Kasumi-1 (cell line): ENCODE results near the gene PSME3IP1.
"Not testable (repeated sequence)": the region's sequence is repeated elsewhere in the genome, so short reads cannot be mapped to it uniquely, and the experiment has no call there.

Source experiments
- DNase-seq, 2 experiments: peaks; one replicate each; lab custom pipeline; 2025; lab: John Stamatoyannopoulos, UW

Gene PSME3IP1

GRCh38 chr16:57185945-57186871 is at the start of gene PSME3IP1, which contains the start of gene RSPRY1:
Gene PSME3IP1, minus strand, starts transcription at chr16:57186039. Its CDS starts 12,185 bp downstream, at chr16:57173854.
Gene RSPRY1, plus strand, starts transcription at chr16:57186329. Its CDS starts 18,330 bp downstream, at chr16:57204659.
- peak; percentile 97 to 98 for DNase-seq

GRCh38 chr16:57235128-57236021 is 49.5 kb upstream of the PSME3IP1 start:
- DNase-seq = peak; percentile 26 to 37

- DNase-seq = no peak
Observed at GRCh38 chr16:57234707-57235092, 48.9 kb upstream of the PSME3IP1 start.

GRCh38 chr16:57233944-57234706 is 48.3 kb upstream of the PSME3IP1 start:
- DNase-seq = no peak

- DNase-seq = no peak
Observed at GRCh38 chr16:57231821-57232350, 46.0 kb upstream of the PSME3IP1 start.

- no peak for DNase-seq
Observed at GRCh38 chr16:57229079-57229478, 43.2 kb upstream of the PSME3IP1 start.

- no peak for DNase-seq
Observed at GRCh38 chr16:57226701-57227621, 41.1 kb upstream of the PSME3IP1 start.

- DNase-seq = no peak
Observed at GRCh38 chr16:57225978-57226377, 40.1 kb upstream of the PSME3IP1 start.

GRCh38 chr16:57224651-57225335 is 39.0 kb upstream of the PSME3IP1 start:
- no peak for DNase-seq

GRCh38 chr16:57223057-57223456 is 37.2 kb upstream of the PSME3IP1 start:
- no peak for DNase-seq

- no peak for DNase-seq
Observed at GRCh38 chr16:57216968-57217367, 31.1 kb upstream of the PSME3IP1 start.

GRCh38 chr16:57213462-57213861 is 27.6 kb upstream of the PSME3IP1 start:
- no peak for DNase-seq

- no peak for DNase-seq
Observed at GRCh38 chr16:57209780-57210179, 23.9 kb upstream of the PSME3IP1 start.

- no peak for DNase-seq
Observed at GRCh38 chr16:57208926-57209325, 23.1 kb upstream of the PSME3IP1 start.

GRCh38 chr16:57204675-57205074 is 18.8 kb upstream of the PSME3IP1 start:
- DNase-seq = no peak

GRCh38 chr16:57203451-57203850 is 17.6 kb upstream of the PSME3IP1 start:
- DNase-seq = no peak

- no peak for DNase-seq
Observed at GRCh38 chr16:57202095-57202886, 16.5 kb upstream of the PSME3IP1 start.

GRCh38 chr16:57200926-57201325 is 15.1 kb upstream of the PSME3IP1 start:
- DNase-seq = not testable (repeated sequence)

- DNase-seq = not testable (repeated sequence)
Observed at GRCh38 chr16:57200321-57200720, 14.5 kb upstream of the PSME3IP1 start.
